H1 (cell line): ENCODE results near the gene MEX3B. TPM values are rescaled to one million over a fixed set of nuclear protein-coding genes. Genes with fewer than 3 reads are reported as not detected.

Source experiments
- CTCF ChIP-seq, 3 experiments: IDR thresholded peaks; 1 replicate in 2 of 3; 2 replicates in 1 of 3; pipeline versions ENCODE4 v1.5.1 to v1.6.1; 2011; ENCODE audit warnings: low read length in 3 of 3, mild to moderate bottlenecking in 3 of 3, inconsistent platforms in 2 of 3, low read depth in 1 of 3, moderate library complexity in 1 of 3; ENCODE audit not compliant: insufficient read depth in 1 of 3; ENCODE audit errors: control extremely low read depth in 1 of 3
- polyA plus RNA-seq, 7 experiments: library from polyadenylated mRNA; depleted of rRNA in 3 of 7; stranded (reverse) in 5 of 7; unstranded in 2 of 7; fragments of >200 nt in 5 of 7; fragments of 200-250 nt in 2 of 7; gene quantifications; 1 replicate in 5 of 7; 2 replicates in 1 of 7; 4 replicates in 1 of 7; pipeline versions ENCODE4 v1.2.1 to v1.2.3, GENCODE V29; 2011 to 2013; ENCODE audit warnings: missing spikeins in 2 of 7, mixed read lengths in 2 of 7
- total RNA-seq: library from RNA; stranded (reverse); fragmentation: NEBNext Ultra II Directional; extraction: Animal tissue kit (Norgen Biotek cat#: 25700); gene quantifications from 2 replicates; pipeline ENCODE4 v1.2.1, GENCODE V29; 2021

The MEX3B gene
- total and polyA plus RNA-seq, 2 of the 8 experiments (the other 6 are each of a cell fraction or from before 2014, with no cell fraction given): 8.0 to 15.9 TPM

GRCh38 chr15:82012908-82013307, 32.9 kb downstream of the MEX3B start (continued):
- TF ChIP-seq CTCF (IDR thresholded peaks at IDR 0.05; ENCODE audit: control extremely low read depth in 1 of 3, insufficient read depth in 1 of 3, low read depth in 1 of 3, low read length in 3 of 3): no peak
